WTC11 (cell line): ENCODE data around the gene BCL2L12. TPM values are rescaled to one million over a fixed set of nuclear protein-coding genes. Genes with fewer than 3 reads are reported as not detected.
A peak's percentile ranks its signal among the peaks of the same experiment; 100 is the strongest.

Source experiments
- CBFB ChIP-seq: sonication (generic); formaldehyde crosslinking; IDR thresholded peaks from 2 replicates; pipeline ENCODE4 v1.8.1; 2022; ENCODE audit warnings: mild to moderate bottlenecking, low read depth, missing genetic modification reagents
- ELF4 ChIP-seq: sonication (generic); formaldehyde crosslinking; IDR thresholded peaks from 2 replicates; pipeline ENCODE4 v1.8.1; 2022; ENCODE audit warnings: low read depth, mild to moderate bottlenecking, moderate library complexity, missing genetic modification reagents
- ESRRA ChIP-seq: sonication (generic); formaldehyde crosslinking; IDR thresholded peaks from 2 replicates; pipeline ENCODE4 v1.8.1; 2022; ENCODE audit warnings: mild to moderate bottlenecking, missing genetic modification reagents, borderline replicate concordance
- ETV6 ChIP-seq: sonication (generic); formaldehyde crosslinking; IDR thresholded peaks from 2 replicates; pipeline ENCODE4 v1.8.1; 2022; ENCODE audit warnings: mild to moderate bottlenecking, missing genetic modification reagents
- FOXP1 ChIP-seq: sonication (generic); formaldehyde crosslinking; IDR thresholded peaks from 2 replicates; pipeline ENCODE4 v1.8.0; 2022; ENCODE audit warnings: missing genetic modification reagents, mild to moderate bottlenecking, moderate library complexity, borderline replicate concordance
- GRHL2 ChIP-seq: fragments of 250-450 bp; sonication (Bioruptor Pico); IDR thresholded peaks from 2 replicates; pipeline ENCODE4 v1.8.0; 2022; ENCODE audit warnings: mild to moderate bottlenecking, moderate library complexity; ENCODE audit not compliant: insufficient replicate concordance, severe bottlenecking
- IRF2 ChIP-seq: sonication (generic); formaldehyde crosslinking; IDR thresholded peaks from 2 replicates; pipeline ENCODE4 v1.8.0; 2022; ENCODE audit warnings: low read depth, missing genetic modification reagents, borderline replicate concordance
- NFATC4 ChIP-seq: fragments of 250-450 bp; sonication (Bioruptor Pico); IDR thresholded peaks from 2 replicates; pipeline ENCODE4 v1.9.0; 2021; ENCODE audit warnings: mild to moderate bottlenecking
- NR1H2 ChIP-seq: sonication (generic); formaldehyde crosslinking; IDR thresholded peaks from 2 replicates; pipeline ENCODE4 v1.9.0; 2021; ENCODE audit warnings: mild to moderate bottlenecking, moderate library complexity, missing genetic modification reagents
- NR3C1 ChIP-seq: sonication (generic); formaldehyde crosslinking; conservative IDR thresholded peaks from 2 replicates; pipeline ENCODE4 v1.8.1; 2023; ENCODE audit warnings: low read depth, mild to moderate bottlenecking, missing genetic modification reagents
- RORB ChIP-seq: fragments of 250-450 bp; sonication (Bioruptor Pico); IDR thresholded peaks from 2 replicates; pipeline ENCODE4 v1.9.0; 2021; ENCODE audit warnings: mild to moderate bottlenecking
- SP1 ChIP-seq: sonication (generic); formaldehyde crosslinking; conservative IDR thresholded peaks from 2 replicates; pipeline ENCODE4 v1.8.1; 2022; ENCODE audit warnings: missing genetic modification reagents
- TEAD1 ChIP-seq: sonication (generic); formaldehyde crosslinking; IDR thresholded peaks from 2 replicates; pipeline ENCODE4 v1.8.0; 2022; ENCODE audit warnings: mild to moderate bottlenecking, missing genetic modification reagents
- ZBTB21 ChIP-seq: sonication (generic); formaldehyde crosslinking; IDR thresholded peaks from 2 replicates; pipeline ENCODE4 v1.8.1; 2023; ENCODE audit warnings: mild to moderate bottlenecking, missing genetic modification reagents, borderline replicate concordance
- ZNF232 ChIP-seq: sonication (generic); formaldehyde crosslinking; IDR thresholded peaks from 2 replicates; pipeline ENCODE4 v1.8.0; 2022; ENCODE audit warnings: mild to moderate bottlenecking, missing genetic modification reagents
- ZNF263 ChIP-seq: sonication (generic); formaldehyde crosslinking; IDR thresholded peaks from 2 replicates; pipeline ENCODE4 v1.8.1; 2022; ENCODE audit warnings: low read depth, mild to moderate bottlenecking, moderate library complexity, missing genetic modification reagents
- total RNA-seq: library from RNA; stranded (reverse); gene quantifications from 3 replicates; pipeline ENCODE4 v1.2.3, GENCODE V29; 2021
- TF ChIP-seq, protein P1 (sequence below): fragments of 250-450 bp; sonication (Bioruptor Pico); IDR thresholded peaks from 2 replicates; pipeline ENCODE4 v1.9.0; 2021; ENCODE audit warnings: mild to moderate bottlenecking, borderline replicate concordance
- TF ChIP-seq, protein P2 (sequence below): sonication (generic); formaldehyde crosslinking; conservative IDR thresholded peaks from 2 replicates; pipeline ENCODE4 v1.8.1; 2022; ENCODE audit warnings: mild to moderate bottlenecking, missing genetic modification reagents
- TF ChIP-seq, protein P3 (sequence below): sonication (generic); formaldehyde crosslinking; IDR thresholded peaks from 2 replicates; pipeline ENCODE4 v1.8.1; 2023; ENCODE audit warnings: mild to moderate bottlenecking, missing genetic modification reagents
- TF ChIP-seq, protein P4 (sequence below): sonication (generic); formaldehyde crosslinking; IDR thresholded peaks from 2 replicates; pipeline ENCODE4 v1.8.0; 2022; ENCODE audit warnings: missing genetic modification reagents
- TF ChIP-seq, protein P5 (sequence below): sonication (generic); formaldehyde crosslinking; IDR thresholded peaks from 2 replicates; pipeline ENCODE4 v1.8.1; 2023; ENCODE audit warnings: mild to moderate bottlenecking, missing genetic modification reagents, borderline replicate concordance
- TF ChIP-seq, protein P6 (sequence below): sonication (generic); formaldehyde crosslinking; IDR thresholded peaks from 2 replicates; pipeline ENCODE4 v1.8.0; 2022; ENCODE audit warnings: mild to moderate bottlenecking, missing genetic modification reagents

BCL2L12 gene
- total RNA-seq, 1 experiment from 2014 or later: 146 TPM

DNA sequence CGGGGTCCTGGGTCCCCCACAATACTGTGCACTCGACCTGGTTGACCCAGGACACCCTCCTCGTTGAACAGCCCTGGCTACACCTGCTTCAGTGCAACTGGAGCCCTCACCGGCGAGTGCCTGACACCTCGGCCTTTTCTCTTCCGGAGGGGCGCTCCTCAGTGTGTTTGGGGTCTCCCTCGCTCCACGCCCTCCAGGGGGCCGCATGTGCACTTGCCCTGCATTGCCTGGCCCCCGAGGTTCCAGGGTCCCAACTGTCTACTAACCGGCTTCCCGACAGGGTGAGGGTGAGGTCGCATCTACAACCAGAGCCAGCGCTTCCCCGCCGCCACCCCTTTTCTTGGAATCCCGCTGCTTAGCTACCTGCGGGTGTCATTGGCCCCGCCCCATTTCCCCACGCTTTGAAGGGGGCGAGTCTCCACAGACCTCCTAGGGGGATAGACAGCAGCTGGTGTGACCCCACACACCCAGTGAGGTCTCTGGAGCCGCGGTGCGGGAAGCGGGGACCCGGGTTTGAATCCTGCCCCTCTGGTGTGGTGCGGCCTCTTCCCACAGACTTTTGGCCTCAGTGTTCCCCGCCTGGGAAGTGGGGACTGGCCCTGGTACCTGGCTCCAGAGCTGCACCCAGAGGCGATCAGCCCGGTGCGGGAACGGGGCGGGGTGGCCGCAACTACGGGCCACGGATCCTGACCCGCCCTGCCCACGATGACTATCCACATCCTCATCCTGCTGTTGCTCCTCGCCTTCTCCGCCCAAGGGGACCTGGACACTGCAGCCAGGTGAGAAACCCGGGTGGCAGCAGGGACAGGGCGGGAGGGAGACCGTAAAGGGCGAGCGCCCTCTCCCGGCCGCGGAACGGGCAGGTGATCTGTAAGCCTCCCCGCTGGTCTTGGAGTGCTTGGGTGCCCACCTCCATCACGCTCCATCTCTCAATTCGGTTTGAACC is 23.7 kb downstream of the BCL2L12 start, which contains the start of gene ADM5 (continued):
- TF ChIP-seq, protein P1, sequence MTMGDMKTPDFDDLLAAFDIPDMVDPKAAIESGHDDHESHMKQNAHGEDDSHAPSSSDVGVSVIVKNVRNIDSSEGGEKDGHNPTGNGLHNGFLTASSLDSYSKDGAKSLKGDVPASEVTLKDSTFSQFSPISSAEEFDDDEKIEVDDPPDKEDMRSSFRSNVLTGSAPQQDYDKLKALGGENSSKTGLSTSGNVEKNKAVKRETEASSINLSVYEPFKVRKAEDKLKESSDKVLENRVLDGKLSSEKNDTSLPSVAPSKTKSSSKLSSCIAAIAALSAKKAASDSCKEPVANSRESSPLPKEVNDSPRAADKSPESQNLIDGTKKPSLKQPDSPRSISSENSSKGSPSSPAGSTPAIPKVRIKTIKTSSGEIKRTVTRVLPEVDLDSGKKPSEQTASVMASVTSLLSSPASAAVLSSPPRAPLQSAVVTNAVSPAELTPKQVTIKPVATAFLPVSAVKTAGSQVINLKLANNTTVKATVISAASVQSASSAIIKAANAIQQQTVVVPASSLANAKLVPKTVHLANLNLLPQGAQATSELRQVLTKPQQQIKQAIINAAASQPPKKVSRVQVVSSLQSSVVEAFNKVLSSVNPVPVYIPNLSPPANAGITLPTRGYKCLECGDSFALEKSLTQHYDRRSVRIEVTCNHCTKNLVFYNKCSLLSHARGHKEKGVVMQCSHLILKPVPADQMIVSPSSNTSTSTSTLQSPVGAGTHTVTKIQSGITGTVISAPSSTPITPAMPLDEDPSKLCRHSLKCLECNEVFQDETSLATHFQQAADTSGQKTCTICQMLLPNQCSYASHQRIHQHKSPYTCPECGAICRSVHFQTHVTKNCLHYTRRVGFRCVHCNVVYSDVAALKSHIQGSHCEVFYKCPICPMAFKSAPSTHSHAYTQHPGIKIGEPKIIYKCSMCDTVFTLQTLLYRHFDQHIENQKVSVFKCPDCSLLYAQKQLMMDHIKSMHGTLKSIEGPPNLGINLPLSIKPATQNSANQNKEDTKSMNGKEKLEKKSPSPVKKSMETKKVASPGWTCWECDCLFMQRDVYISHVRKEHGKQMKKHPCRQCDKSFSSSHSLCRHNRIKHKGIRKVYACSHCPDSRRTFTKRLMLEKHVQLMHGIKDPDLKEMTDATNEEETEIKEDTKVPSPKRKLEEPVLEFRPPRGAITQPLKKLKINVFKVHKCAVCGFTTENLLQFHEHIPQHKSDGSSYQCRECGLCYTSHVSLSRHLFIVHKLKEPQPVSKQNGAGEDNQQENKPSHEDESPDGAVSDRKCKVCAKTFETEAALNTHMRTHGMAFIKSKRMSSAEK (CRISPR knock-in tag): no peak
- TF ChIP-seq ESRRA (CRISPR knock-in tag): 0 out of 2 replicates have a peak, but pooled peaks have one; percentile 34
- TF ChIP-seq, protein P2, sequence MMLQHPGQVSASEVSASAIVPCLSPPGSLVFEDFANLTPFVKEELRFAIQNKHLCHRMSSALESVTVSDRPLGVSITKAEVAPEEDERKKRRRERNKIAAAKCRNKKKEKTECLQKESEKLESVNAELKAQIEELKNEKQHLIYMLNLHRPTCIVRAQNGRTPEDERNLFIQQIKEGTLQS (CRISPR knock-in tag): no peak
- TF ChIP-seq, protein P3, sequence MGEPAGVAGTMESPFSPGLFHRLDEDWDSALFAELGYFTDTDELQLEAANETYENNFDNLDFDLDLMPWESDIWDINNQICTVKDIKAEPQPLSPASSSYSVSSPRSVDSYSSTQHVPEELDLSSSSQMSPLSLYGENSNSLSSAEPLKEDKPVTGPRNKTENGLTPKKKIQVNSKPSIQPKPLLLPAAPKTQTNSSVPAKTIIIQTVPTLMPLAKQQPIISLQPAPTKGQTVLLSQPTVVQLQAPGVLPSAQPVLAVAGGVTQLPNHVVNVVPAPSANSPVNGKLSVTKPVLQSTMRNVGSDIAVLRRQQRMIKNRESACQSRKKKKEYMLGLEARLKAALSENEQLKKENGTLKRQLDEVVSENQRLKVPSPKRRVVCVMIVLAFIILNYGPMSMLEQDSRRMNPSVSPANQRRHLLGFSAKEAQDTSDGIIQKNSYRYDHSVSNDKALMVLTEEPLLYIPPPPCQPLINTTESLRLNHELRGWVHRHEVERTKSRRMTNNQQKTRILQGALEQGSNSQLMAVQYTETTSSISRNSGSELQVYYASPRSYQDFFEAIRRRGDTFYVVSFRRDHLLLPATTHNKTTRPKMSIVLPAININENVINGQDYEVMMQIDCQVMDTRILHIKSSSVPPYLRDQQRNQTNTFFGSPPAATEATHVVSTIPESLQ (CRISPR knock-in tag): no peak
- TF ChIP-seq, protein P4, sequence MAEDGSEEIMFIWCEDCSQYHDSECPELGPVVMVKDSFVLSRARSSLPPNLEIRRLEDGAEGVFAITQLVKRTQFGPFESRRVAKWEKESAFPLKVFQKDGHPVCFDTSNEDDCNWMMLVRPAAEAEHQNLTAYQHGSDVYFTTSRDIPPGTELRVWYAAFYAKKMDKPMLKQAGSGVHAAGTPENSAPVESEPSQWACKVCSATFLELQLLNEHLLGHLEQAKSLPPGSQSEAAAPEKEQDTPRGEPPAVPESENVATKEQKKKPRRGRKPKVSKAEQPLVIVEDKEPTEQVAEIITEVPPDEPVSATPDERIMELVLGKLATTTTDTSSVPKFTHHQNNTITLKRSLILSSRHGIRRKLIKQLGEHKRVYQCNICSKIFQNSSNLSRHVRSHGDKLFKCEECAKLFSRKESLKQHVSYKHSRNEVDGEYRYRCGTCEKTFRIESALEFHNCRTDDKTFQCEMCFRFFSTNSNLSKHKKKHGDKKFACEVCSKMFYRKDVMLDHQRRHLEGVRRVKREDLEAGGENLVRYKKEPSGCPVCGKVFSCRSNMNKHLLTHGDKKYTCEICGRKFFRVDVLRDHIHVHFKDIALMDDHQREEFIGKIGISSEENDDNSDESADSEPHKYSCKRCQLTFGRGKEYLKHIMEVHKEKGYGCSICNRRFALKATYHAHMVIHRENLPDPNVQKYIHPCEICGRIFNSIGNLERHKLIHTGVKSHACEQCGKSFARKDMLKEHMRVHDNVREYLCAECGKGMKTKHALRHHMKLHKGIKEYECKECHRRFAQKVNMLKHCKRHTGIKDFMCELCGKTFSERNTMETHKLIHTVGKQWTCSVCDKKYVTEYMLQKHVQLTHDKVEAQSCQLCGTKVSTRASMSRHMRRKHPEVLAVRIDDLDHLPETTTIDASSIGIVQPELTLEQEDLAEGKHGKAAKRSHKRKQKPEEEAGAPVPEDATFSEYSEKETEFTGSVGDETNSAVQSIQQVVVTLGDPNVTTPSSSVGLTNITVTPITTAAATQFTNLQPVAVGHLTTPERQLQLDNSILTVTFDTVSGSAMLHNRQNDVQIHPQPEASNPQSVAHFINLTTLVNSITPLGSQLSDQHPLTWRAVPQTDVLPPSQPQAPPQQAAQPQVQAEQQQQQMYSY (CRISPR knock-in tag): peak; percentile 30; the same call in 1 of the 2 replicates
- no peak for TF ChIP-seq RORB (CRISPR knock-in tag)
- no peak for TF ChIP-seq ZBTB21
- TF ChIP-seq NFATC4 (CRISPR knock-in tag): 0 out of 2 replicates have a peak, but pooled peaks have one; percentile 9
- no peak for TF ChIP-seq SP1 (CRISPR knock-in tag)
- no peak for TF ChIP-seq NR1H2 (CRISPR knock-in tag)
- TF ChIP-seq ELF4 (CRISPR knock-in tag): no peak
- TF ChIP-seq CBFB: no peak
- no peak for TF ChIP-seq ZNF232 (CRISPR knock-in tag)
- no peak for TF ChIP-seq TEAD1
- TF ChIP-seq, protein P5, sequence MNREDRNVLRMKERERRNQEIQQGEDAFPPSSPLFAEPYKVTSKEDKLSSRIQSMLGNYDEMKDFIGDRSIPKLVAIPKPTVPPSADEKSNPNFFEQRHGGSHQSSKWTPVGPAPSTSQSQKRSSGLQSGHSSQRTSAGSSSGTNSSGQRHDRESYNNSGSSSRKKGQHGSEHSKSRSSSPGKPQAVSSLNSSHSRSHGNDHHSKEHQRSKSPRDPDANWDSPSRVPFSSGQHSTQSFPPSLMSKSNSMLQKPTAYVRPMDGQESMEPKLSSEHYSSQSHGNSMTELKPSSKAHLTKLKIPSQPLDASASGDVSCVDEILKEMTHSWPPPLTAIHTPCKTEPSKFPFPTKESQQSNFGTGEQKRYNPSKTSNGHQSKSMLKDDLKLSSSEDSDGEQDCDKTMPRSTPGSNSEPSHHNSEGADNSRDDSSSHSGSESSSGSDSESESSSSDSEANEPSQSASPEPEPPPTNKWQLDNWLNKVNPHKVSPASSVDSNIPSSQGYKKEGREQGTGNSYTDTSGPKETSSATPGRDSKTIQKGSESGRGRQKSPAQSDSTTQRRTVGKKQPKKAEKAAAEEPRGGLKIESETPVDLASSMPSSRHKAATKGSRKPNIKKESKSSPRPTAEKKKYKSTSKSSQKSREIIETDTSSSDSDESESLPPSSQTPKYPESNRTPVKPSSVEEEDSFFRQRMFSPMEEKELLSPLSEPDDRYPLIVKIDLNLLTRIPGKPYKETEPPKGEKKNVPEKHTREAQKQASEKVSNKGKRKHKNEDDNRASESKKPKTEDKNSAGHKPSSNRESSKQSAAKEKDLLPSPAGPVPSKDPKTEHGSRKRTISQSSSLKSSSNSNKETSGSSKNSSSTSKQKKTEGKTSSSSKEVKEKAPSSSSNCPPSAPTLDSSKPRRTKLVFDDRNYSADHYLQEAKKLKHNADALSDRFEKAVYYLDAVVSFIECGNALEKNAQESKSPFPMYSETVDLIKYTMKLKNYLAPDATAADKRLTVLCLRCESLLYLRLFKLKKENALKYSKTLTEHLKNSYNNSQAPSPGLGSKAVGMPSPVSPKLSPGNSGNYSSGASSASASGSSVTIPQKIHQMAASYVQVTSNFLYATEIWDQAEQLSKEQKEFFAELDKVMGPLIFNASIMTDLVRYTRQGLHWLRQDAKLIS (CRISPR knock-in tag): no peak
- no peak for TF ChIP-seq IRF2 (CRISPR knock-in tag)
- TF ChIP-seq NR3C1 (CRISPR knock-in tag): no peak
- peak; percentile 18; the same call in 1 of the 2 replicates for TF ChIP-seq ETV6
- TF ChIP-seq GRHL2: no peak
- no peak for TF ChIP-seq FOXP1
- no peak for TF ChIP-seq ZNF263 (CRISPR knock-in tag)
- TF ChIP-seq, protein P6, sequence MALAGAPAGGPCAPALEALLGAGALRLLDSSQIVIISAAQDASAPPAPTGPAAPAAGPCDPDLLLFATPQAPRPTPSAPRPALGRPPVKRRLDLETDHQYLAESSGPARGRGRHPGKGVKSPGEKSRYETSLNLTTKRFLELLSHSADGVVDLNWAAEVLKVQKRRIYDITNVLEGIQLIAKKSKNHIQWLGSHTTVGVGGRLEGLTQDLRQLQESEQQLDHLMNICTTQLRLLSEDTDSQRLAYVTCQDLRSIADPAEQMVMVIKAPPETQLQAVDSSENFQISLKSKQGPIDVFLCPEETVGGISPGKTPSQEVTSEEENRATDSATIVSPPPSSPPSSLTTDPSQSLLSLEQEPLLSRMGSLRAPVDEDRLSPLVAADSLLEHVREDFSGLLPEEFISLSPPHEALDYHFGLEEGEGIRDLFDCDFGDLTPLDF (CRISPR knock-in tag): no peak
